ENCODE results near the gene PSD4. TPM values are rescaled to one million over a fixed set of nuclear protein-coding genes. Genes with fewer than 3 reads are reported as not detected.

Gene PSD4
- polyA plus RNA-seq, 1 of the 3 experiments (the other 2 are of a cell fraction) = 0.35 TPM

- Histone ChIP-seq H3K9ac (no peak overlapping the region), H2AFZ (ENCODE audit: low read depth) (no peak overlapping the region), H3K9me2 (no peaks in the 10 kb centered on the region), H3K4me1 (ENCODE audit: control insufficient read depth in 1 of 2, insufficient read depth in 2 of 2, low read depth in 1 of 2, low read length in 1 of 2) (peaks cover 0 to 4% of the 10 kb centered on the region in 2 experiments; a peak in 2 of 4 replicates), H3K27ac (ENCODE audit: low read depth in 2 of 2, low read length in 1 of 2) (no peak overlapping the region), H3K27me3 (ENCODE audit: insufficient read depth) (no peaks in the 10 kb centered on the region), H3K4me2 (no peak overlapping the region), H3K9me3 (no peaks in the 10 kb centered on the region), H3K79me2 (ENCODE audit: insufficient read depth) (no peaks in the 10 kb centered on the region), H3K4me3 (ENCODE audit: low read depth in 2 of 2, low read length in 1 of 2) (no peak overlapping the region), H3F3A (replicated peaks; ENCODE audit: insufficient read depth) (no peaks in the 10 kb centered on the region), H4K20me1 (ENCODE audit: insufficient read depth) (no peaks in the 10 kb centered on the region), H3K36me3 (replicated peaks in 1 of 2; ENCODE audit: control insufficient read depth in 1 of 2, insufficient read depth in 2 of 2, low read length in 1 of 2) (no peaks in the 10 kb centered on the region)
- ChIA-PET POLR2A (no interaction called here), CTCF (interaction anchor here (0.9 to 2.7 kb wide), 7 partner anchors 13 to 173 kb away, joined by 3 to 13 read pairs (median 3); no protein-coding TSS in a partner anchor)
- DNase-seq = no peak
- TF ChIP-seq TAF1 (IDR thresholded peaks at IDR 0.05; ENCODE audit: borderline replicate concordance, low read depth, low read length) (no peak), FOXJ3 (CRISPR knock-in tag; IDR thresholded peaks at IDR 0.05) (no peak), NFIC (IDR thresholded peaks at IDR 0.05; ENCODE audit: borderline replicate concordance) (no peak), TCF12 (IDR thresholded peaks at IDR 0.05) (no peak), GATA2 (CRISPR knock-in tag; IDR thresholded peaks at IDR 0.05) (no peak), JUND (IDR thresholded peaks at IDR 0.05) (no peak), USF1 (IDR thresholded peaks at IDR 0.05; ENCODE audit: borderline replicate concordance, low read depth) (no peak), NRF1 (IDR thresholded peaks at IDR 0.05; ENCODE audit: low read depth, low read length) (no peak), REST (IDR thresholded peaks at IDR 0.05; ENCODE audit: low read depth, low read length) (no peak), IRF3 (IDR thresholded peaks at IDR 0.05; ENCODE audit: low read depth, low read length) (no peak), POLR2AphosphoS5 (IDR thresholded peaks at IDR 0.05; ENCODE audit: low read depth, low read length) (no peak), FOXM1 (IDR thresholded peaks at IDR 0.05; ENCODE audit: low read depth) (no peak)
- TF ChIP-seq, protein P1, sequence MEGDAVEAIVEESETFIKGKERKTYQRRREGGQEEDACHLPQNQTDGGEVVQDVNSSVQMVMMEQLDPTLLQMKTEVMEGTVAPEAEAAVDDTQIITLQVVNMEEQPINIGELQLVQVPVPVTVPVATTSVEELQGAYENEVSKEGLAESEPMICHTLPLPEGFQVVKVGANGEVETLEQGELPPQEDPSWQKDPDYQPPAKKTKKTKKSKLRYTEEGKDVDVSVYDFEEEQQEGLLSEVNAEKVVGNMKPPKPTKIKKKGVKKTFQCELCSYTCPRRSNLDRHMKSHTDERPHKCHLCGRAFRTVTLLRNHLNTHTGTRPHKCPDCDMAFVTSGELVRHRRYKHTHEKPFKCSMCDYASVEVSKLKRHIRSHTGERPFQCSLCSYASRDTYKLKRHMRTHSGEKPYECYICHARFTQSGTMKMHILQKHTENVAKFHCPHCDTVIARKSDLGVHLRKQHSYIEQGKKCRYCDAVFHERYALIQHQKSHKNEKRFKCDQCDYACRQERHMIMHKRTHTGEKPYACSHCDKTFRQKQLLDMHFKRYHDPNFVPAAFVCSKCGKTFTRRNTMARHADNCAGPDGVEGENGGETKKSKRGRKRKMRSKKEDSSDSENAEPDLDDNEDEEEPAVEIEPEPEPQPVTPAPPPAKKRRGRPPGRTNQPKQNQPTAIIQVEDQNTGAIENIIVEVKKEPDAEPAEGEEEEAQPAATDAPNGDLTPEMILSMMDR (IDR thresholded peaks at IDR 0.05) = no peak
- 86% methylated on average over 12 of the region's 15 CpGs for WGBS (ENCODE audit: low lambda C conversion rate)
Measured at GRCh38 chr2:113217455-113218282, 43.9 kb downstream of the PSD4 start.

Data from SK-N-SH (cell line).